ENCODE data around the gene ESRRA.

ESRRA gene

DNA sequence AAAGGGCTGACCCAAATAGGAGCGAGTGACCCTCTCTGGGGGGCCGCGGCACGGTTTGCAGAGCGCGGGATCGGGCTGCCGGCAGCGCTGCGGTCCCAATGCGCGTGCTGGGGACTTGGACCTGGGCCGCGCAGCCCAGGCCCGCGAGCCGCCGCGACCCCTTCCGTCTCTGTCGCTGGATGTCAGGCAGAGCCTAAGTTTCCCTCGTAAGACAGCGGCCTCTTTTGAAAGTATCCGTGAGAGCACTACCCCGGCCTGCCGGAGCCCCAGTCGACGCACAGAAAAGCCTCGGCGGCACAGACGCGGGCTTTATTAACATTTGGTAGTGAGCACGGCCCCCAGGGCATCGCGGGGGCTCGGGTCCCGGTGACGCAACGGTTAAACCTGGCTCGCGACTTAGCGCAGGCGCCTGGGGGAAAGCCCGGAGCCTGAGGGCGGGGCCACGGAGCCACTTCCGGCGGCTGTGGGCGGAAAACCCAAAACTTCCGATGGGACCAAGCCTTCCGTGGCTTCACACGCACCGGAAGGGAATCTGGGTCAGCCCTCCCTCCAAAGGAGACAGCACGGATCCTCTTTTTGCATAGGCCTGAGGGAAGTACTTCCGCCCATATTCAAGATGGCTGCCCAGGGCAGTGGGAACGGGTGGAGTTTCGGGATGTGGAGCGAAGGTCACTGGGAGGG lies 35.6 kb upstream of the ESRRA start:
- peak; percentile 96 to 97 (median 97) for DNase-seq (ENCODE audit: low read depth in 2 of 3, low spot score in 1 of 3)

DNA sequence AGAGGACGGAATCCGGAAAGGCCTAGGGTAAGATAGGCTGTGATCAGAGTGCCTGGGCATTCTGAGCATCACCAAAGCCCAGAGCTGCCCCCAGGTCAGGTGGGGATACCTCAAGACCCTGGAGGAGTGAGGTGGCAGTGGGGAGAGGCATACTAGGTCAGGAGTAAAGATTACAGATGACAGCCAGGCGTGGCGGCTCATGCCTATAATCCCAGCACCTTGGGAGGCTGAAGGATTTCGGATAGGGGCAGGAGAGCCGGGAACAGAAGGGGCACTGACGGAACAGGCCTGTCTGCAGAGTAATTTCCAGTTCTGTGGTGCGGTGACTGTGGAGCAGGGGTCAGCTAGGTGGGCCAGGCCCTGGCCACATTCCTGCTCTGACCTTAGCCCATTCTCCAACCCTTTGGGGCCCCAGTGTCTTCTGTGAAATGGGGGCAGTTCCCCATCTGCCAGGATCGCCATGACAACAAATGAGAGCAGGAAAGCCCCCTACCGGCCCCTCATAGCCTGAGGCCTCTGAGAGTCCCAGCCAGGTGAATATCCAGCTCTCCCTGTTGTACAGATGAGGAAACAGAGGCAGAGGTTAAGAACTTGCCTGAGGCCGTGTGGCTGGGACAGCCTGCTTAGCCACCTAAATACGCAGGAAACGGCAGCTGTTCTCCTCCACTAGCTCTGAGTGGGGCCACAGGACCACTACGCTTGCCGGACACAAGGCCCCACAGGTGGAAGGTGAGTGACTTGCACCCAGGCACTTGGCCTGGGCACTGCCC lies 30.1 kb upstream of the ESRRA start:
- DNase-seq (ENCODE audit: low read depth in 2 of 3, low spot score in 1 of 3) = no peak

DNA sequence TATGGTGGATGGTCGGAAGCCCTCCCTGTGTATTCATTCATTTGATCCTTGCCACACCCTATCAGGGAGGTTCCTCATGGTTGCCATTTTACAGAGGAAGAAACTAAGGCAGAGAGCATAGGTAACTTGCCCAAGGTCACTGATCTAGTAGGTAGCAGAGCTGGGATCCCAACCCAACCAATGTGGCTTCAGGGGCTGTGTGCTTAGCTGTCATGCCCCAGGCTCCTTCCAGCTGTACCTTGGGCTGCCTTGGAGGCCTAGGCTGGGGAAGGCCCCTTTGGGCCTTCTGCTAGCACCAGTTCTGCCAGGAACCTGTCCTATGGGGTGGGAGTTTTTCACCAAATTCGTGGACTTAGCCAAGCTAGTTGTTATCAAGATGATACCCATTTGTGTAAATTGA lies 29.5 kb upstream of the ESRRA start:
- no peak for DNase-seq (ENCODE audit: low read depth in 2 of 3, low spot score in 1 of 3)

- DNase-seq (ENCODE audit: low read depth in 2 of 3, low spot score in 1 of 3) = no peak
Measured at GRCh38 chr11:64276653-64277431, 28.5 kb upstream of the ESRRA start.

- no peak for DNase-seq (ENCODE audit: low read depth in 2 of 3, low spot score in 1 of 3)
Measured at GRCh38 chr11:64278576-64279190, 26.6 kb upstream of the ESRRA start.

- DNase-seq (ENCODE audit: low read depth in 2 of 3, low spot score in 1 of 3) = no peak
Measured at GRCh38 chr11:64281957-64282770, 23.2 kb upstream of the ESRRA start.

GRCh38 chr11:64283092-64283491 lies 22.2 kb upstream of the ESRRA start:
- no peak for DNase-seq (ENCODE audit: low read depth in 2 of 3, low spot score in 1 of 3)

DNA sequence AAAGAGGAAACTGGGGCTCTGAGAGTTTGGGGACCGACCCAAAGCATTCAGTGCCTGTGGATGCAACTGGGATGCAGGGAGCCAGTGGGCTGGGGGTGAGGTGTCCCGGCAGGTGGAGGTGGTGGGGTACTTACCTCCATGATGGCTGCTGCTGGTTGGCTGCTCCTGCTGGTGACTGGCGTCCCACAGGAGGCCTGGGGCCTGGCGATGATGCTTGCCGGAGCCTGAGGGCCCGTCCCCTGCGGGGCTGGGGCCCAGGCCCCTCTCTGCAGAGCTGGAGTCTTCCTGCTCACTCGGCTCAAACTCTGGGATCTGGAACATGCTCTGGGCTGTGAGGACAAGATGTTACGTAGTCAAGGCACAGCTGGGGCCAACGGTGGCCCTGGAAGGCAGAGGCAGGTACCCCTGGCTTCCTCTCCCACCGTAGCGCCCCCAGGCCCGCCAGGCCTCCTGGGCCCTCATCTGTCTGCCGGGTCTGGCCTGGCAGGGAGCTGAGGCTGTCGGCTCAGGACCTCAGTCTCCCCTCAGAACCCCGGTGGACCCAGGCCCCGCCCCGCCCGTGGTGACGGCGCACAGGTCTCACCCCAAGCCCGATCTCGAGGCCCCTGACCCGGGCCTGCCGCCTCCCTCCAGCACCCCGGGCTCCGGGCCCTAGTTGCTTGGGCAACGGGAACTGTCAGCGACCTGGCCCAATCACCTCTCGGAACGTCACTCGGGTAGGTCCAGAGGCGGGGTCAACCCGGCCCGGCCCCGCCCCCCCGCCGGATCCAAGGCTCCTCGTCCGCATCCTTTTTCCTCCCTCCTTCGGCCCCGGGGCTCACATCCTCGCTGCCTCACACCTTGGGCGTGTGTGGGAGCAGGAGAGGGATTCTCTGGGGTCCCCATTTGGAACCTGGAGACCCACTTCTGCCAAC lies 21.0 kb upstream of the ESRRA start, which contains the start of gene BAD:
TSS of gene BAD (minus strand) at position 618 of the 914 bp plus-strand sequence. CDS start at position 321, 297 bp downstream.
- peak; percentile 89 to 92 (median 91) for DNase-seq (ENCODE audit: low read depth in 2 of 3, low spot score in 1 of 3)

DNA sequence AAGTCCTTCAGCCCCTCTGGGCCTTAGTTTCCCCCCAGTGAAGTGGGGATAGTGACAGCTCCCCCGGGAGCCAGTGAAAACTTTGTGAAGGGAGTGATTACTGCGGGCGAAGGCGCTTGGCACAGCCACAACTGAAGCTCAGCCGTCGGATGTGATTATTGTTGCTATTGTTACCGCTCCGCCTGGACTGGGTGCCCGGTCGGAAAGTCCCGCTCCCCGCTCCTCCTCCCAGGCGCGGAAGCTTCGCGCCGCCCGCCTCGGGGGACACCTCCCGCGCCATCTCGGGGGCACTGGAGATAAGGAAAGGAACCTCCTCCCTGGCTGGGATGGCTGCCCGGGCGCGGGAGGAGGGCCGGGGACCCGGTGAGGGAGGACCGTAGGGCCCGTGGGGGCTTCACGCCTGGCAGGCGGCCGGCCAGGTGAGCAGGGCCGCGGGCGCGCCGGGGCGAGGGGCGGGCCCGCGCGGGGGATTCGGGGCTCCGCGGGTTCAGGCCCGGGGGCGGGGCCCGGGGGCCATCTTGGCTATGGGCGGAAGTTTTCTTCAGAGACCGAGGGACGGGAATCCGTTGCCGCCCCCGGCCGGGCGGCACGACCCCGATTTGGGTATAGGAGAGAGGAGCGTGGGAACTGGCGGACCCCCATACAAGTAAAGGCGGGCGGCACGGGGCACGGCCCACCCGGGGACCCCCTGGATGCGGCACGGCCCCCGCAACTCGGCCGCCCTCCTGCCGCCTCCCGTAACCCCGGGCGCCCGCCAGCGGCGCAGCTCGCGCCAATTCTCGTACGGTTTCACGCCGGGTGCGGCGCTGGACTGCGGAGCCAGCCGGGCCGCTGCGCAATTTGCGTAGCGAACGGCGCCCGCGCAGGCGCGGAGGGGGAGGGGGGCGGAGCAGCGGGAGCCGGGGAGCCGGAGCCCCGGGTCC lies 20.1 kb upstream of the ESRRA start, which contains the start of gene GPR137:
TSS of gene GPR137 (plus strand) at position 887 of the 923 bp plus-strand sequence. CDS start 677 bp downstream, outside the sequence.
- DNase-seq (ENCODE audit: low read depth in 2 of 3, low spot score in 1 of 3) = peak; percentile 73 to 95 (median 87)

- no peak for DNase-seq (ENCODE audit: low read depth in 2 of 3, low spot score in 1 of 3)
Measured at GRCh38 chr11:64285885-64286800, 19.2 kb upstream of the ESRRA start.

DNA sequence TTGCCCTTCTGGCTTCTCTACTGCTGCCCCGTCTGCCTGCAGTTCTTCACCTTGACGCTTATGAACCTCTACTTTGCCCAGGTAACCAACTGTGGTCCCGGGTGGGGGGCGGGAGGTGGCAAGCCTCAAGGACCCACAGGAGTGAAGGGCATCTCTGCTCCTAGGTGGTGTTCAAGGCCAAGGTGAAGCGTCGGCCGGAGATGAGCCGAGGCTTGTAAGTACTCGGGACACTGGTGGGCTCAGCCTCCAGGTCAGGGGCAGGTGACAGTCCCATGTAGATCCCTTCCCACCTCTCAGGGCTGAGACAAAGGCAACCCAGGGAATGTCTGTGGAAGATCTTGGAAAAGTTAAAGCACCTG lies 18.5 kb upstream of the ESRRA start:
- no peak for DNase-seq (ENCODE audit: low read depth in 2 of 3, low spot score in 1 of 3)

DNA sequence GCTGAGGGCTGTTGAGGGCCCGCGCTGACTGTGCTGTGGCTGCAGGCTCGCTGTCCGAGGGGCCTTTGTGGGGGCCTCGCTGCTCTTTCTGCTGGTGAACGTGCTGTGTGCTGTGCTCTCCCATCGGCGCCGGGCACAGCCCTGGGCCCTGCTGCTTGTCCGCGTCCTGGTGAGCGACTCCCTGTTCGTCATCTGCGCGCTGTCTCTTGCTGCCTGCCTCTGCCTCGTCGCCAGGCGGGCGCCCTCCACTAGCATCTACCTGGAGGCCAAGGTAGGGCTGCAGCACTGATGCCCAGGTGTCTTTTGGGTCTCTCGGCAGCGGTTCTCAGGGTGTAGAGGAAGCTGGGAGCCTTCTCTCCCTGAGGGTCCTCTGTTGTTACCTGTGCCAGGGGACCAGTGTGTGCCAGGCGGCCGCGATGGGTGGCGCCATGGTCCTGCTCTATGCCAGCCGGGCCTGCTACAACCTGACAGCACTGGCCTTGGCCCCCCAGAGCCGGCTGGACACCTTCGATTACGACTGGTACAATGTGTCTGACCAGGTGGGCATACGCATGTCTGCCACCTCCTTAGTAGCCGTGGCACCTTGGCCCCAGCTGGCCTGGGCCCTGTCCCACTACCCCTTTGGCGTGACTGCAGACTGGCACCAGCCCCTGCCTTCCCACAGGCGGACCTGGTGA lies 17.5 kb upstream of the ESRRA start:
- DNase-seq (ENCODE audit: low read depth in 2 of 3, low spot score in 1 of 3) = no peak

GRCh38 chr11:64288353-64288750 lies 17.0 kb upstream of the ESRRA start:
- DNase-seq (ENCODE audit: low read depth in 2 of 3, low spot score in 1 of 3) = no peak

DNA sequence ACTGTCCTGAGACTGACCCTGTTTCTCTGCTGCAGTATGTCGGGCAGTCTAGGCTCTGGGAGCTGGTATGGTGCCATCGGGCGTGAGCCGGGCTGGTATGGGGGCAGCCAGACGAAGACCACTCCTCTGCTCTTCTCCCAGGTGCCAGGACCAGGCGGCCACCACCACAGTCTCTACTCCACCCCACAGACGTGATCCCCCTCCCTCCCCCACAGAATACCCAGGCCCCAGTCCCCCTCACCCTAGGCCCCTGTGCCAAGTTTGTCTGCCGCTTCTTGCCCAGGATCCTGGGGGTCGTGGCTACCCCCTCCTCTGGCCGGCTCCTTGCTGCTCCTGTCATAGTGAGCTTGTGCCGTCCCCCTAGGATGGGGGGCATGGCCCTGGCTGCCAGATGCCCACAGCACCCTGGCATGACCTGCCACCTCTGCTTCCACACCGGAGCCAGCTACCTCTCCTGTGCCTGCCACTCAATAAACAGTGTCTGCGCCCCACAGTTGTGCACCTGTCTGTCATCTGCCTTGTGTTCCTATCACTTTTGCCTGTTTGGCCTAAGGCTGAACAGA lies 16.2 kb upstream of the ESRRA start:
- DNase-seq (ENCODE audit: low read depth in 2 of 3, low spot score in 1 of 3) = no peak

- DNase-seq (ENCODE audit: low read depth in 2 of 3, low spot score in 1 of 3) = no peak
Measured at GRCh38 chr11:64290352-64291261, 14.7 kb upstream of the ESRRA start.

Measured in stimulated activated CD4-positive, alpha-beta T cell treated with anti-CD3 and anti-CD28 coated beads, Interleukin-12 subunit alpha, Interleukin-12 subunit beta, amount 100 ng/mL, for 48 hours (primary cell).